ENCODE measurements around the gene TIGIT.

Gene TIGIT

DNA sequence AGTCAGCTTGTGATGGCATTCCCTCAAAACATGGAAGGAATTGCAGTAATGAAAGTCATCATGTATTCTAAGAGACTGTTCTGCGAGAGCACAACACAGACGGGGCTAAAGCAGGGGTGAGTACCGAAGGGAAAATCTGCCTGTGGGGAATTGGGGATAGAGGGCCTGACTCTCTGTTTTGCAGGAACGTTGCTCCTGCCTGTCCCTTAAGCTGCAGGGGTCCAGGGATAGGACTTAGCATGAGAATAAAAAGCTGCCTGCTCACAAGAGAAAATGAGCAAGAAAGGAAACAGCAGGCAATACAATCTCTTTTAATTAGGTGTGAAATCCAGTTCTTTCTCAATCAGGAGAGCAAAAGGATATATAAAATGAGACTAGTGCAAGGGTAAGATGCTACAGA lies 62.2 kb downstream of the TIGIT start:
- no peak for FAIRE-seq

DNA sequence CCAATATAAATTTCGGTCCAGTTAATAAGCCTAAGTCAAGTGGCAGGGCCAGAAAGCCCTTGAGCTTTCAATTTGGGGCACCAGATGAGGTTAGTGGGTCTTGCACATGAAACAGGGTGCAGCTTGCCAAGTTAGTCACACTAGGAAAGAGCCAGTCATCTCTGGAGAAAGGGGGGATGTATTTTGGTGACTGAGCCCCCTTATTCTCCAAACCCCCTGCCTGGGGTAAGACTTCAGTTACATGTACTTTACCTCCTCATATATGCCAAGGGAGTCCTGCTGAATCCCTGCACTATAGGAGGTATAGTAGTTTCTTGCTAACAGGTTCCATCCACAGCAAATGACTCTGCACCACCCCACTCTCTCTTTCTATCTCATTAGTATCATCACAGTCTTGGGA lies 62.7 kb downstream of the TIGIT start:
- FAIRE-seq, result no peak
